HCT116 (cell line): ENCODE measurements around the gene ELOB. TPM values are rescaled to one million over a fixed set of nuclear protein-coding genes. Genes with fewer than 3 reads are reported as not detected.

Source experiments
- ATAC-seq: fragments of 200-7000 bp; cut with Tn5 transposase; 2 replicates; pipeline ENCODE4 v1.9.1; 2020; ENCODE audit warnings: mild to moderate bottlenecking, moderate library complexity
- BruUV-seq: library from RNA; stranded (reverse); fragments of 400-500 nt; replicated peaks from 2 replicates; lab custom pipeline; 2021; lab: Mats Ljungman, UMichigan
- CTCF ChIA-PET: fragments of 300-600 bp; sonication (Branson Sonifier 250); formaldehyde crosslinking; loops from one replicate; lab custom pipeline; 2021; ENCODE audit warnings: antibody characterized with exemption; lab: Charles Lee
- POLR2A ChIA-PET: fragments of 300-600, 350-600 bp; sonication (Branson Sonifier 250); formaldehyde crosslinking; loops from one replicate; lab custom pipeline; 2021; ENCODE audit warnings: antibody characterized with exemption; lab: Charles Lee
- RAD21 ChIA-PET, 2 experiments: fragments of 300-600 bp; sonication (Branson Sonifier 250); formaldehyde crosslinking; loops; one replicate each; lab custom pipeline; 2023; ENCODE audit warnings: low total read pairs in 2 of 2; ENCODE audit not compliant: uncharacterized antibody in 2 of 2, unreplicated experiment in 2 of 2, low non-redundant PET in 1 of 2; lab: Charles Lee
- DNase-seq: peaks from one replicate; pipeline ENCODE4 v3.0.0-alpha.2; 2010; ENCODE audit warnings: low read depth, low spot score
- H2AFZ ChIP-seq: fragments of 200-600 bp; shearing (Covaris generic), sonication (generic); 2 replicates; pipeline ENCODE4 v1.6.1; 2017; ENCODE audit warnings: low read depth, mixed run types, mixed read lengths, antibody characterized with exemption, low read length; ENCODE audit not compliant: poor library complexity, severe bottlenecking
- H3K27ac ChIP-seq: 2 replicates; pipeline ENCODE4 v1.5.1; 2012; ENCODE audit warnings: low read depth, low read length
- H3K27me3 ChIP-seq: fragments of 200-600 bp; sonication (generic); 2 replicates; pipeline ENCODE4 v1.6.1; 2016; ENCODE audit warnings: mixed run types, low read length, mixed read lengths; ENCODE audit not compliant: insufficient read depth
- H3K36me3 ChIP-seq, 2 experiments: fragments of 200-500 bp in 1 of 2; fragments of 200-600 bp in 1 of 2; sonication (Bioruptor generic) in 1 of 2; sonication (generic) in 1 of 2; 2 replicates each; pipeline versions ENCODE4 v1.5.1 to v1.6.1; 2014 to 2016; ENCODE audit warnings: low read length in 2 of 2, inconsistent platforms in 1 of 2, mixed read lengths in 1 of 2, mixed run types in 1 of 2; ENCODE audit not compliant: insufficient read depth in 2 of 2, control insufficient read depth in 1 of 2
- H3K4me1 ChIP-seq, 2 experiments: fragments of 200-600 bp in 1 of 2; sonication (generic) in 1 of 2; 2 replicates each; pipeline versions ENCODE4 v1.5.1 to v1.6.1; 2012 to 2017; ENCODE audit warnings: low read length in 2 of 2, inconsistent platforms in 1 of 2, mild to moderate bottlenecking in 1 of 2, mixed read lengths in 1 of 2, mixed run types in 1 of 2, moderate library complexity in 1 of 2; ENCODE audit not compliant: insufficient read depth in 2 of 2, control insufficient read depth in 1 of 2
- H3K4me2 ChIP-seq: fragments of 200-600 bp; sonication (generic); 2 replicates; pipeline ENCODE4 v1.6.1; 2017; ENCODE audit warnings: mixed run types, low read length, mixed read lengths
- H3K4me3 ChIP-seq, 2 experiments: fragments of 200-600 bp in 1 of 2; sonication (generic) in 1 of 2; replicated peaks in 1 of 2; 2 replicates each; pipeline ENCODE4 v1.5.1; 2011 to 2016; ENCODE audit warnings: low read length in 2 of 2, control low read depth in 1 of 2, low read depth in 1 of 2, mild to moderate bottlenecking in 1 of 2, mixed read lengths in 1 of 2, mixed run types in 1 of 2
- H3K79me2 ChIP-seq: fragments of 200-600 bp; sonication (generic); 2 replicates; pipeline ENCODE4 v1.6.1; 2017; ENCODE audit warnings: mild to moderate bottlenecking, mixed run types, low read length, moderate library complexity, mixed read lengths; ENCODE audit not compliant: insufficient read depth
- H3K9ac ChIP-seq: fragments of 200-600 bp; sonication (generic); 2 replicates; pipeline ENCODE4 v1.6.1; 2016; ENCODE audit warnings: low read length, mixed read lengths
- H3K9me2 ChIP-seq: fragments of 200-600 bp; sonication (generic), shearing (Covaris generic); 2 replicates; pipeline ENCODE4 v1.6.1; 2017; ENCODE audit warnings: mixed run types, mild to moderate bottlenecking, moderate library complexity; ENCODE audit not compliant: insufficient read depth
- H3K9me3 ChIP-seq, 2 experiments: fragments of 200-500 bp in 1 of 2; fragments of 200-600 bp in 1 of 2; sonication (Bioruptor generic) in 1 of 2; sonication (generic) in 1 of 2; 2 replicates each; pipeline ENCODE4 v1.6.1; 2014 to 2017; ENCODE audit warnings: low read length in 2 of 2, mixed read lengths in 2 of 2, inconsistent platforms in 1 of 2, low read depth in 1 of 2, mild to moderate bottlenecking in 1 of 2, mixed run types in 1 of 2, moderate library complexity in 1 of 2; ENCODE audit not compliant: control insufficient read depth in 1 of 2, insufficient read depth in 1 of 2
- H4K20me1 ChIP-seq: fragments of 200-600 bp; sonication (generic), shearing (Covaris generic); 2 replicates; pipeline ENCODE4 v1.6.1; 2017; ENCODE audit warnings: mixed run types, mild to moderate bottlenecking, moderate library complexity; ENCODE audit not compliant: insufficient read depth
- ATF3 ChIP-seq: IDR thresholded peaks from 2 replicates; pipeline ENCODE4 v1.6.1; 2012
- CEBPB ChIP-seq: IDR thresholded peaks from 2 replicates; pipeline ENCODE4 v1.6.1; 2012; ENCODE audit warnings: low read depth
- CTCF ChIP-seq, 3 experiments: fragments of 200-600 bp in 1 of 3; sonication (generic) in 1 of 3; IDR thresholded peaks in 2 of 3; conservative IDR thresholded peaks in 1 of 3; 2 replicates each; pipeline ENCODE4 v1.5.1; 2012 to 2017; ENCODE audit warnings: low read depth in 2 of 3, low read length in 2 of 3, antibody characterized with exemption in 1 of 3, borderline replicate concordance in 1 of 3, control low read depth in 1 of 3, mild to moderate bottlenecking in 1 of 3, mixed read lengths in 1 of 3, mixed run types in 1 of 3, moderate library complexity in 1 of 3; ENCODE audit not compliant: insufficient read depth in 1 of 3
- EGR1 ChIP-seq: IDR thresholded peaks from 2 replicates; pipeline ENCODE4 v1.6.1; 2012; ENCODE audit warnings: low read depth
- ELF1 ChIP-seq: IDR thresholded peaks from 2 replicates; pipeline ENCODE4 v1.6.1; 2012; ENCODE audit warnings: low read depth, borderline replicate concordance
- EZH2 ChIP-seq: fragments of 200-600 bp; sonication (generic); IDR thresholded peaks from 2 replicates; pipeline ENCODE4 v1.6.1; 2017; ENCODE audit warnings: antibody characterized with exemption, mixed run types
- MAX ChIP-seq: IDR thresholded peaks from 2 replicates; pipeline ENCODE4 v1.6.1; 2012
- RAD21 ChIP-seq: IDR thresholded peaks from 2 replicates; pipeline ENCODE4 v1.6.1; 2012; ENCODE audit warnings: low read depth, mild to moderate bottlenecking
- SIN3A ChIP-seq: IDR thresholded peaks from 2 replicates; pipeline ENCODE4 v1.6.1; 2012; ENCODE audit warnings: low read depth
- SP1 ChIP-seq: IDR thresholded peaks from 2 replicates; pipeline ENCODE4 v1.6.1; 2012; ENCODE audit warnings: low read depth
- SRF ChIP-seq: IDR thresholded peaks from 2 replicates; pipeline ENCODE4 v1.6.1; 2012; ENCODE audit warnings: low read depth
- TCF7L2 ChIP-seq: IDR thresholded peaks from 2 replicates; pipeline ENCODE4 v1.7.0; 2011; ENCODE audit warnings: borderline replicate concordance, inconsistent platforms; ENCODE audit not compliant: insufficient read depth, insufficient read length; ENCODE audit errors: extremely low read depth
- ZBTB33 ChIP-seq: IDR thresholded peaks from 2 replicates; pipeline ENCODE4 v1.6.1; 2011; ENCODE audit warnings: mild to moderate bottlenecking, low read length, moderate library complexity; ENCODE audit not compliant: insufficient replicate concordance; ENCODE audit errors: extremely low read depth
- ZFX ChIP-seq: fragments of 450-650 bp; IDR thresholded peaks from 2 replicates; pipeline ENCODE4 v1.6.1; 2017
- ZNF274 ChIP-seq: fragments of 200-500 bp; sonication (Bioruptor generic); IDR thresholded peaks from 2 replicates; pipeline ENCODE4 v1.6.1; 2014; ENCODE audit warnings: mild to moderate bottlenecking, low read depth, low read length, inconsistent platforms
- intact Hi-C: fragments of 100-400 bp; cut with micrococcal nuclease; formaldehyde crosslinking; loops from 2 replicates; pipeline ENCODE4 v1.10.0; 2022
- total RNA-seq: library from RNA; stranded (reverse); gene quantifications from one replicate; pipeline ENCODE4 v1.2.1, GENCODE V29; 2021; ENCODE audit not compliant: unreplicated experiment

Gene ELOB
- total RNA-seq, 1 experiment from 2014 or later = 239 TPM

- Histone ChIP-seq H3K79me2 (peaks cover 48% of the 10 kb centered on the region), H2AFZ (no peak overlapping the region), H3K4me1 (peaks cover 11 to 32% of the 10 kb centered on the region in 2 experiments), H3K4me2 (peak overlapping the region; percentile 100), H3K9me3 (no peaks in the 10 kb centered on the region), H3K36me3 (peaks cover 4 to 19% of the 10 kb centered on the region in 2 experiments), H3K9me2 (no peaks in the 10 kb centered on the region), H3K4me3 (peak overlapping the region; percentile 99), H3K9ac (peak overlapping the region; percentile 100), H4K20me1 (no peaks in the 10 kb centered on the region), H3K27ac (peak overlapping the region; percentile 100), H3K27me3 (no peaks in the 10 kb centered on the region)
- ChIA-PET CTCF (no interaction called here), RAD21 (no interaction called here), POLR2A (no interaction called here)
- intact Hi-C loops = no loop called here
- no TSS peak for BruUV-seq
- ATAC-seq (peak; percentile 19), DNase-seq (no peak)
- TF ChIP-seq MAX = no peak; the same call in 1 of the 2 replicates
- no peak for TF ChIP-seq CEBPB
Measured at GRCh38 chr16:2777903-2778629, 986 bp upstream of the ELOB start.

- ChIA-PET POLR2A (no interaction called here), CTCF (no interaction called here), RAD21 (no interaction called here)
- peak overlapping the region; percentile 78 for H3K4me2 ChIP-seq
- DNase-seq (no peak), ATAC-seq (peak; percentile 38)
- no peaks in the 10 kb centered on the region for H3K27me3 ChIP-seq
- H3K79me2 ChIP-seq = peaks cover 57% of the 10 kb centered on the region
- no peak overlapping the region for H2AFZ ChIP-seq
- no peaks in the 10 kb centered on the region for H3K9me3 ChIP-seq
- BruUV-seq = no TSS peak
- H3K9ac ChIP-seq = peak overlapping the region; percentile 91
- H4K20me1 ChIP-seq = no peaks in the 10 kb centered on the region
- peaks cover 4 to 23% of the 10 kb centered on the region in 2 experiments for H3K36me3 ChIP-seq
- H3K9me2 ChIP-seq = no peaks in the 10 kb centered on the region
- H3K4me3 ChIP-seq = peak overlapping the region; percentile 89 to 91
- peak overlapping the region; percentile 100 for H3K27ac ChIP-seq
- intact Hi-C loops = no loop called here
- H3K4me1 ChIP-seq = peaks cover 11 to 36% of the 10 kb centered on the region in 2 experiments
- TF ChIP-seq EGR1 (no peak), TCF7L2 (no peak), ZFX (no peak; the same call in 1 of the 2 replicates), RAD21 (no peak), ZNF274 (no peak), CEBPB (no peak), CTCF (IDR thresholded peaks at IDR 0.05 in 2 of 3, conservative IDR thresholded peaks at IDR 0.05 in 1 of 3; ENCODE audit: borderline replicate concordance in 1 of 3, insufficient read depth in 1 of 3, low read depth in 2 of 3, low read length in 2 of 3) (no peak), ATF3 (no peak), ZBTB33 (no peak), SP1 (no peak), ELF1 (no peak), SRF (no peak), EZH2 (no peak), SIN3A (no peak)
Measured at GRCh38 chr16:2776500-2777139, 460 bp downstream of the ELOB start.
